Measurements from ENCODE around the gene ACAT2.
"Not testable (repeated sequence)": the region's sequence is repeated elsewhere in the genome, so short reads cannot be mapped to it uniquely, and the experiment has no call there.

The ACAT2 gene

GRCh38 chr6:159761873-159762680 is at the start of gene ACAT2:
TSS of gene ACAT2 (plus strand) at chr6:159762045. CDS start at chr6:159762088, 43 bp downstream.
- peak; percentile 94 for DNase-seq (ENCODE audit: low spot score)

- DNase-seq (ENCODE audit: low spot score) = not testable (repeated sequence)
Measured at GRCh38 chr6:159712389-159712788, 49.5 kb upstream of the ACAT2 start.

GRCh38 chr6:159713984-159714383 is 47.9 kb upstream of the ACAT2 start:
- DNase-seq (ENCODE audit: low spot score) = no peak

GRCh38 chr6:159714404-159714803 is 47.4 kb upstream of the ACAT2 start:
- no peak for DNase-seq (ENCODE audit: low spot score)

- DNase-seq (ENCODE audit: low spot score) = no peak
Measured at GRCh38 chr6:159715166-159715565, 46.7 kb upstream of the ACAT2 start.

- no peak for DNase-seq (ENCODE audit: low spot score)
Measured at GRCh38 chr6:159715605-159716004, 46.2 kb upstream of the ACAT2 start.

GRCh38 chr6:159716247-159717096 is 45.4 kb upstream of the ACAT2 start:
- no peak for DNase-seq (ENCODE audit: low spot score)

- no peak for DNase-seq (ENCODE audit: low spot score)
Measured at GRCh38 chr6:159718634-159719033, 43.2 kb upstream of the ACAT2 start.

- no peak for DNase-seq (ENCODE audit: low spot score)
Measured at GRCh38 chr6:159719287-159719686, 42.6 kb upstream of the ACAT2 start.

- peak; percentile 64 for DNase-seq (ENCODE audit: low spot score)
Measured at GRCh38 chr6:159720708-159721107, 41.1 kb upstream of the ACAT2 start.

- DNase-seq (ENCODE audit: low spot score) = not testable (repeated sequence)
Measured at GRCh38 chr6:159721981-159722380, 39.9 kb upstream of the ACAT2 start.

GRCh38 chr6:159722655-159723054 is 39.2 kb upstream of the ACAT2 start:
- DNase-seq (ENCODE audit: low spot score) = no peak

- no peak for DNase-seq (ENCODE audit: low spot score)
Measured at GRCh38 chr6:159723259-159723658, 38.6 kb upstream of the ACAT2 start.

GRCh38 chr6:159724778-159725177 is 37.1 kb upstream of the ACAT2 start:
- DNase-seq (ENCODE audit: low spot score) = no peak

- DNase-seq (ENCODE audit: low spot score) = not testable (repeated sequence)
Measured at GRCh38 chr6:159725208-159725607, 36.6 kb upstream of the ACAT2 start.

GRCh38 chr6:159726255-159726917 is 35.5 kb upstream of the ACAT2 start:
- DNase-seq (ENCODE audit: low spot score) = no peak

- DNase-seq (ENCODE audit: low spot score) = peak; percentile 97
Measured at GRCh38 chr6:159726918-159727716, 34.7 kb upstream of the ACAT2 start, which contains the start of gene WTAP. TSS of gene WTAP (plus strand) at chr6:159727506. CDS start at chr6:159736266, 8,760 bp downstream.

GRCh38 chr6:159727717-159728445 is 34.0 kb upstream of the ACAT2 start:
- peak; percentile 31 for DNase-seq (ENCODE audit: low spot score)

- no peak for DNase-seq (ENCODE audit: low spot score)
Measured at GRCh38 chr6:159728531-159728964, 33.3 kb upstream of the ACAT2 start.

GRCh38 chr6:159729598-159730331 is 32.1 kb upstream of the ACAT2 start:
- DNase-seq (ENCODE audit: low spot score) = no peak
